K562 (cell line): ENCODE results near the gene SNX25.

Experiments
- FIP1L1 ChIP-seq: fragments of 200-400 bp; formaldehyde crosslinking; IDR thresholded peaks from 2 replicates; pipeline ENCODE4 v1.6.1; 2018; ENCODE audit warnings: mild to moderate bottlenecking, low read depth, low read length; ENCODE audit not compliant: poor library complexity, severe bottlenecking
- GABPA ChIP-seq: fragments of 200-800 bp; sonication (Bioruptor generic); conservative IDR thresholded peaks from 2 replicates; pipeline ENCODE4 v1.6.1; 2016; ENCODE audit warnings: low read depth, missing genetic modification characterization, missing compliant biosample characterization
- HLTF ChIP-seq: fragments of 450-650 bp; IDR thresholded peaks from 2 replicates; pipeline ENCODE4 v1.6.1; 2016

DNA sequence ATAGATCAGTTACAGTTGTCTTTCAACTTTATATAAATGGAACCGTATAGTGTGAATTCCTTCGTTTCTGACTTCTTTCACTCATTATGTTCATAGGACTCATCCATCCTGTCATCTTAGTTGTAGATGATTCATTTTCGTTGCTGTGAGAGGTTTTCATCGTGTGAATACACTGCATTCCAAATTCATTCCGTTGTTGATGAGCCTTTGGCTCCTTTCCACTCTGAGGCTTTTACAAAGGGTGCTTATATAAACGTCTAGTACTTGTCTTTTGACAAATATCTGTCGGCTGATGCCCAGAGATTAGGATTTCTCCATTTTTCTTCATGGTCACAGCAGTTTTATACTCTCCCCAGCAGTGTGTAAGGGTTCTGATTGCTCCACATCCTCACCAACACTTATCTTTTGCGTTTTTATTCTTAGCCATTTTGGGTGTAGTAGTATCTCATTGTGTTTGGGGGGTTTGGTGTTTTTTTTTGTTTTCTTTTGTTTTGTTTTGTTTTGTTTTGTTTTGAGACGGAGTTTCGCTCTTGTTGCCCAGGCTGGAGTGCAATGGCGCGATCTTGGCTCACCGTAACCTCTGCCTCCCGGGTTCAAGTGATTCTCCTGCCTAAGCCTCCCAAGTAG is 137.7 kb downstream of the SNX25 start:
- TF ChIP-seq GABPA = no peak
- TF ChIP-seq HLTF = no peak
- no peak for TF ChIP-seq FIP1L1
